H9 (cell line): ENCODE results near the gene SLC25A40. TPM values are rescaled to one million over a fixed set of nuclear protein-coding genes. Genes with fewer than 3 reads are reported as not detected.

Experiments
- DNase-seq: peaks from one replicate; pipeline ENCODE4 v3.0.0-alpha.2; 2017
- H2AFZ ChIP-seq: one replicate; pipeline ENCODE4 v1.6.1; 2013; ENCODE audit warnings: mild to moderate bottlenecking, low read length, control low read depth, moderate library complexity
- H2AK5ac ChIP-seq: 2 replicates; pipeline ENCODE4 v1.6.1; 2013; ENCODE audit warnings: low read length, control low read depth, mixed read lengths; ENCODE audit not compliant: insufficient read length
- H2BK120ac ChIP-seq: one replicate; pipeline ENCODE4 v1.6.1; 2013; ENCODE audit warnings: low read depth, mild to moderate bottlenecking, low read length, control low read depth, inconsistent platforms; ENCODE audit not compliant: poor library complexity, severe bottlenecking
- H2BK12ac ChIP-seq: 2 replicates; pipeline ENCODE4 v1.6.1; 2013; ENCODE audit warnings: low read length, control low read depth, mixed read lengths, low read depth; ENCODE audit not compliant: insufficient read length
- H2BK15ac ChIP-seq: 2 replicates; pipeline ENCODE4 v1.6.1; 2013; ENCODE audit warnings: low read depth, low read length, control low read depth
- H2BK20ac ChIP-seq: one replicate; pipeline ENCODE4 v1.6.1; 2013; ENCODE audit warnings: low read depth, mild to moderate bottlenecking, low read length, control low read depth, inconsistent platforms; ENCODE audit not compliant: poor library complexity, severe bottlenecking
- H2BK5ac ChIP-seq: 2 replicates; pipeline ENCODE4 v1.6.1; 2013; ENCODE audit warnings: low read length, control low read depth, mixed read lengths; ENCODE audit not compliant: insufficient read length
- H3K14ac ChIP-seq: 2 replicates; pipeline ENCODE4 v1.6.1; 2013; ENCODE audit warnings: low read length, control low read depth; ENCODE audit not compliant: insufficient read depth
- H3K18ac ChIP-seq: 2 replicates; pipeline ENCODE4 v1.6.1; 2013; ENCODE audit warnings: low read depth, mild to moderate bottlenecking, mixed read lengths, low read length, control low read depth; ENCODE audit not compliant: insufficient read length
- H3K23ac ChIP-seq: 2 replicates; pipeline ENCODE4 v1.6.1; 2013; ENCODE audit warnings: low read length, control low read depth, mixed read lengths, low read depth; ENCODE audit not compliant: insufficient read length
- H3K23me2 ChIP-seq: 2 replicates; pipeline ENCODE4 v1.6.1; 2013; ENCODE audit warnings: low read depth, mild to moderate bottlenecking, mixed read lengths, low read length, control low read depth; ENCODE audit not compliant: insufficient read length, poor library complexity, severe bottlenecking
- H3K27ac ChIP-seq: 2 replicates; pipeline ENCODE4 v1.5.1; 2013; ENCODE audit warnings: low read length, control low read depth, mixed read lengths, low read depth; ENCODE audit not compliant: insufficient read length
- H3K27me3 ChIP-seq: 2 replicates; pipeline ENCODE4 v1.6.1; 2013; ENCODE audit warnings: low read length, control low read depth, inconsistent platforms; ENCODE audit not compliant: insufficient read depth
- H3K4ac ChIP-seq: 2 replicates; pipeline ENCODE4 v1.6.1; 2013; ENCODE audit warnings: low read depth, mild to moderate bottlenecking, control low read depth, inconsistent platforms, low read length, moderate library complexity
- H3K4me1 ChIP-seq: 2 replicates; pipeline ENCODE4 v1.6.1; 2013; ENCODE audit warnings: low read length, control low read depth, inconsistent platforms; ENCODE audit not compliant: insufficient read depth
- H3K4me2 ChIP-seq: 2 replicates; pipeline ENCODE4 v1.6.1; 2013; ENCODE audit warnings: low read length, control low read depth, mixed read lengths; ENCODE audit not compliant: insufficient read length, insufficient read depth
- H3K56ac ChIP-seq: 2 replicates; pipeline ENCODE4 v1.6.1; 2013; ENCODE audit warnings: low read depth, mild to moderate bottlenecking, mixed read lengths, low read length, control low read depth; ENCODE audit not compliant: insufficient read length
- H3K79me1 ChIP-seq: 2 replicates; pipeline ENCODE4 v1.6.1; 2013; ENCODE audit warnings: low read depth, mild to moderate bottlenecking, moderate library complexity, low read length, control low read depth, inconsistent platforms; ENCODE audit not compliant: insufficient read depth, poor library complexity, severe bottlenecking
- H3K79me2 ChIP-seq: 2 replicates; pipeline ENCODE4 v1.6.1; 2013; ENCODE audit warnings: low read length, control low read depth, inconsistent platforms; ENCODE audit not compliant: insufficient read depth
- H3K9ac ChIP-seq: 2 replicates; pipeline ENCODE4 v1.6.1; 2013; ENCODE audit warnings: low read length, control low read depth, mixed read lengths; ENCODE audit not compliant: insufficient read length; ENCODE audit errors: extremely low read depth
- H3K9me3 ChIP-seq: one replicate; pipeline ENCODE4 v1.6.1; 2013; ENCODE audit warnings: low read depth, low read length, inconsistent platforms; ENCODE audit not compliant: control insufficient read depth
- H3T11ph ChIP-seq: one replicate; pipeline ENCODE4 v1.6.1; 2013; ENCODE audit warnings: mild to moderate bottlenecking, low read length, control low read depth, inconsistent platforms
- H4K20me1 ChIP-seq: one replicate; pipeline ENCODE4 v1.6.1; 2013; ENCODE audit not compliant: control insufficient read depth, insufficient read length, insufficient read depth
- H4K5ac ChIP-seq: 2 replicates; pipeline ENCODE4 v1.6.1; 2013; ENCODE audit warnings: low read depth, mild to moderate bottlenecking, mixed read lengths, low read length, control low read depth; ENCODE audit not compliant: insufficient read length
- H4K8ac ChIP-seq: replicated peaks from 2 replicates; pipeline ENCODE4 v1.6.1; 2013; ENCODE audit warnings: low read length, control low read depth, mixed read lengths, low read depth; ENCODE audit not compliant: insufficient read length
- H4K91ac ChIP-seq: 2 replicates; pipeline ENCODE4 v1.6.1; 2013; ENCODE audit warnings: low read depth, mild to moderate bottlenecking, moderate library complexity, mixed read lengths, low read length, control low read depth; ENCODE audit not compliant: insufficient read length
- H3K27ac Mint-ChIP-seq, 3 experiments: 2 replicates in 2 of 3; 3 replicates in 1 of 3; pipeline ENCODE4 v1.8.0; 2020 to 2021; ENCODE audit warnings: mixed read lengths in 3 of 3, mild to moderate bottlenecking in 1 of 3, moderate library complexity in 1 of 3
- H3K27me3 Mint-ChIP-seq: 2 replicates; pipeline ENCODE4 v1.8.0; 2021; ENCODE audit warnings: low read depth, mild to moderate bottlenecking, moderate library complexity, mixed read lengths
- H3K36me3 Mint-ChIP-seq, 3 experiments: 2 replicates in 2 of 3; 3 replicates in 1 of 3; pipeline ENCODE4 v1.8.0; 2020 to 2021; ENCODE audit warnings: low read depth in 3 of 3, mixed read lengths in 3 of 3; ENCODE audit not compliant: insufficient read depth in 1 of 3
- H3K4me1 Mint-ChIP-seq, 2 experiments: 2 replicates each; pipeline ENCODE4 v1.8.0; 2020; ENCODE audit warnings: mixed read lengths in 2 of 2
- H3K4me3 Mint-ChIP-seq, 2 experiments: 2 replicates in 1 of 2; 3 replicates in 1 of 2; pipeline ENCODE4 v1.8.0; 2020 to 2021; ENCODE audit warnings: mild to moderate bottlenecking in 2 of 2, mixed read lengths in 2 of 2, moderate library complexity in 1 of 2
- H3K9me3 Mint-ChIP-seq, 2 experiments: 2 replicates in 1 of 2; 3 replicates in 1 of 2; pipeline ENCODE4 v1.8.0; 2020; ENCODE audit warnings: mild to moderate bottlenecking in 2 of 2, mixed read lengths in 2 of 2, moderate library complexity in 1 of 2
- WGBS: extraction: QIAGEN DNeasy Blood & Tissue Kit; methylation state at CpG from one replicate; pipeline ENCODE4 v1.1.7; 2013; ENCODE audit warnings: missing lambda C conversion rate, low lambda C conversion rate, mixed read lengths; ENCODE audit not compliant: insufficient read length; ENCODE audit errors: extremely low coverage; 5-methylcytosine and 5-hydroxymethylcytosine counted together
- total RNA-seq: library from RNA; stranded (reverse); gene quantifications from 2 replicates; pipeline ENCODE4 v1.2.1, GENCODE V29; 2021
- TF ChIP-seq, protein P1 (sequence below): fragments of 200-600 bp; sonication (generic); conservative IDR thresholded peaks from 3 replicates; pipeline ENCODE4 v1.8.0; 2021; ENCODE audit warnings: antibody characterized with exemption, mild to moderate bottlenecking

The SLC25A40 gene
- total RNA-seq, 1 experiment from 2014 or later: 10.4 TPM

DNA sequence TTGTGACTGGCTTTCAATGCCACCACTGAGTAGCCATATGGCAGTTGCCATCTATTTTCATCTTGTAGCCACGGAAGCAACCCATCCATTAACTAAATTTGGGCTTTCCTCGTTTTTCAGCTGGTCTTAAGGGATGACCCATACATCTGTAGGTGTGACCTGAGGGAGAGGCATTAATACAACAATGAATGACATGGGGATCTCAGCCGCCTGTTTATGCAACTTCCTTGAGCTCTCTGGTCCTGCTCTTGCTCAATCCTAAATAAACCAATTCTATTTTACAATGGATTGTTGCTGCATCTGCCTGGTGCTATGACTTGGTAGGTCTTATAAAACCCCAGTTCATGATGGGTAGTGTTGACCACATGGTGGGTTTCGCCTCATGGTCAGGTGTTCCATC is 36.0 kb upstream of the SLC25A40 start:
- Histone ChIP-seq H4K5ac (no peak overlapping the region), H3K79me1 (no peaks in the 10 kb centered on the region), H3K79me2 (no peaks in the 10 kb centered on the region), H4K8ac (no peak overlapping the region), H4K20me1 (no peaks in the 10 kb centered on the region), H2BK20ac (no peak overlapping the region), H3K14ac (no peak overlapping the region), H3T11ph (no peak overlapping the region), H2BK120ac (no peak overlapping the region), H3K9ac (no peak overlapping the region), H2BK12ac (no peak overlapping the region), H3K4me1 (no peaks in the 10 kb centered on the region), H3K18ac (no peak overlapping the region), H3K9me3 (no peaks in the 10 kb centered on the region), H3K4ac (no peak overlapping the region), H2AK5ac (no peak overlapping the region), H2BK15ac (no peak overlapping the region), H3K27me3 (no peaks in the 10 kb centered on the region), H2AFZ (no peak overlapping the region), H2BK5ac (no peak overlapping the region), H4K91ac (no peak overlapping the region), H3K27ac (no peak overlapping the region), H3K4me2 (no peak overlapping the region), H3K23me2 (no peaks in the 10 kb centered on the region), H3K23ac (no peak overlapping the region), H3K56ac (no peak overlapping the region)
- no peak overlapping the region for H3K4me3 Mint-ChIP-seq
- no CpG with 5 or more reads among the region's 4 CpGs for WGBS
- H3K27ac Mint-ChIP-seq: no peak overlapping the region
- TF ChIP-seq, protein P1, sequence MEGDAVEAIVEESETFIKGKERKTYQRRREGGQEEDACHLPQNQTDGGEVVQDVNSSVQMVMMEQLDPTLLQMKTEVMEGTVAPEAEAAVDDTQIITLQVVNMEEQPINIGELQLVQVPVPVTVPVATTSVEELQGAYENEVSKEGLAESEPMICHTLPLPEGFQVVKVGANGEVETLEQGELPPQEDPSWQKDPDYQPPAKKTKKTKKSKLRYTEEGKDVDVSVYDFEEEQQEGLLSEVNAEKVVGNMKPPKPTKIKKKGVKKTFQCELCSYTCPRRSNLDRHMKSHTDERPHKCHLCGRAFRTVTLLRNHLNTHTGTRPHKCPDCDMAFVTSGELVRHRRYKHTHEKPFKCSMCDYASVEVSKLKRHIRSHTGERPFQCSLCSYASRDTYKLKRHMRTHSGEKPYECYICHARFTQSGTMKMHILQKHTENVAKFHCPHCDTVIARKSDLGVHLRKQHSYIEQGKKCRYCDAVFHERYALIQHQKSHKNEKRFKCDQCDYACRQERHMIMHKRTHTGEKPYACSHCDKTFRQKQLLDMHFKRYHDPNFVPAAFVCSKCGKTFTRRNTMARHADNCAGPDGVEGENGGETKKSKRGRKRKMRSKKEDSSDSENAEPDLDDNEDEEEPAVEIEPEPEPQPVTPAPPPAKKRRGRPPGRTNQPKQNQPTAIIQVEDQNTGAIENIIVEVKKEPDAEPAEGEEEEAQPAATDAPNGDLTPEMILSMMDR: no peak
- no peaks in the 10 kb centered on the region for H3K27me3 Mint-ChIP-seq
- peaks cover 6 to 14% (median 8%) of the 10 kb centered on the region in 3 experiments; a peak in 5 of 7 replicates for H3K36me3 Mint-ChIP-seq
- no peaks in the 10 kb centered on the region; a peak in 1 of 5 replicates for H3K9me3 Mint-ChIP-seq
- no peak for DNase-seq
- H3K4me1 Mint-ChIP-seq: no peaks in the 10 kb centered on the region
